AG10803 (cell line): Measurements from ENCODE around the gene DCLRE1A.

Source experiments
- DNase-seq: peaks from one replicate; pipeline ENCODE4 v3.0.0; 2010; ENCODE audit warnings: low read depth
- H3K4me3 ChIP-seq: 2 replicates; pipeline ENCODE4 v1.5.1; 2011; ENCODE audit warnings: mild to moderate bottlenecking, low read length, control low read depth
- TF ChIP-seq, protein P1 (sequence below): conservative IDR thresholded peaks from 2 replicates; pipeline ENCODE4 v1.5.1; 2011; ENCODE audit warnings: mild to moderate bottlenecking, low read length, control low read depth, inconsistent platforms

Gene DCLRE1A

DNA sequence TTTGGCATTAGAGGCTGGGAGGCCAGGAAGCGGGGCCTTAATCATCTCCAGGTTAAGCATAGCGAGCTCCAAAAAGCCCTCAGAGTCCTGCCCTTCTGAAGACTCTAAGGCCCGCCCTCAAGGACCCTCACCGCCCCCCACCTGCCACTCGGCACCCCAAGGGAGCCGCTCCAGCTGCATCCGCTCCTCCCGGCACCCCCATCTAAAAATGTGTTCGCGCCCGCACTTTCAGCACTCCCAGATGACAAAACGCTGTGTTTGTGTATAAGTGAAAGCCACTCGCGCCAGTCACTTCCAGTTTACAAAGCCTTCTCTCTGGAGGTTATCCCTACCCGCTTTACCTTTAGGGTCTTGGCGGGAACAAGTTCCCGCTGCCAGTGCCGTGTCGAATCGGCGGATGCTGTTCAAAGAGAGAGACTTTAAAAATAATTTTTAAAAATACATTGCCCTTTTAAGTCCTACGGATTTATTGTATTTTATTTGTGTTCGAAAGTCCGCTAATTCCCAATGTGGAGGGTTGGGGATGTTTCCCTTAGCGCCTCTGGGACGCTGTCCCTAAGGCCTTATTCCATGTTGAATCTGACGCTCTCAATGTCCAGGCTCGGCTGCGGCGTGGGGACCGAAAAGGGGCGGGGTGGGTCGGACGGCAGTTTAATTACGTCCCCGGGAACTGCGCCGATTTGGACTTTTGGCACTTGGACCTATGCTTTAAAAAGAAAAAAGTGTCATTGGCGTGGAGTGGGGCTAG, at the start of gene DCLRE1A, which contains the start of gene NHLRC2:
TSS of gene DCLRE1A (minus strand) at position 70 of the 748 bp plus-strand sequence. CDS start 900 bp downstream, outside the sequence.
TSS of gene NHLRC2 (plus strand) at position 649 of the 748 bp plus-strand sequence. CDS start 212 bp downstream, outside the sequence.
- peak within 1 kb of the TSS; percentile 84 for H3K4me3 ChIP-seq
- DNase-seq = peak; percentile 82
- TF ChIP-seq, protein P1, sequence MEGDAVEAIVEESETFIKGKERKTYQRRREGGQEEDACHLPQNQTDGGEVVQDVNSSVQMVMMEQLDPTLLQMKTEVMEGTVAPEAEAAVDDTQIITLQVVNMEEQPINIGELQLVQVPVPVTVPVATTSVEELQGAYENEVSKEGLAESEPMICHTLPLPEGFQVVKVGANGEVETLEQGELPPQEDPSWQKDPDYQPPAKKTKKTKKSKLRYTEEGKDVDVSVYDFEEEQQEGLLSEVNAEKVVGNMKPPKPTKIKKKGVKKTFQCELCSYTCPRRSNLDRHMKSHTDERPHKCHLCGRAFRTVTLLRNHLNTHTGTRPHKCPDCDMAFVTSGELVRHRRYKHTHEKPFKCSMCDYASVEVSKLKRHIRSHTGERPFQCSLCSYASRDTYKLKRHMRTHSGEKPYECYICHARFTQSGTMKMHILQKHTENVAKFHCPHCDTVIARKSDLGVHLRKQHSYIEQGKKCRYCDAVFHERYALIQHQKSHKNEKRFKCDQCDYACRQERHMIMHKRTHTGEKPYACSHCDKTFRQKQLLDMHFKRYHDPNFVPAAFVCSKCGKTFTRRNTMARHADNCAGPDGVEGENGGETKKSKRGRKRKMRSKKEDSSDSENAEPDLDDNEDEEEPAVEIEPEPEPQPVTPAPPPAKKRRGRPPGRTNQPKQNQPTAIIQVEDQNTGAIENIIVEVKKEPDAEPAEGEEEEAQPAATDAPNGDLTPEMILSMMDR = no peak

DNA sequence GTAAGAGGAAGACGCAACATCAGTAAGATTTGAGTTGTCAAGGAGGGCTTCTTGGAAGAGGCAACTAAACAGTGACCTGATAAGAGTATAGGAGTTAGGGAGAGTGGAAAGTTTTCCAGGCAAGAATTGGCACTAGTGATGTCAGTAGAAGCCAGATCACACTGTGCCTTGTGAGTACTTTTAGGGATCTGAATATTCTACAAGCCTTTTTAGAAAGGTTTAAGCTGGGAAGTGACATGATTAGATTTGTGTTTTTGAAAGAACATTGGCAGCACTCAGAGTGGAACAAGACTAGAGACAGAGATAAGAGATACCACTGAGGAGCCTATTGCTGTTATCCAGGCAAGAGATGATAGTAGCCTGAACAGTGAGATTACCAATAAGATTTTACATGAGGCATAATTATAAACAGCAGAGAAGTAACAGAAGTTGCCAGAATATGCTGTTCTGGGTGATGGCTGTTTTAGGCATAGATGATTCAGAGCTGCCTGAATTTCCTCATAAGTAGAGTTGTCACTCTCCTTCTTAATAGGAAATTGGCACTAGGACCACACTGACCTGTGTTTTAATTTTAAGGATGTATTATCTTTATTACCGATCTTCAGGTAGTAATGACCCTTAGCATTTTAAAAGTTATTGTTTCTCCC, 46.2 kb upstream of the DCLRE1A start:
- peak; percentile 30 for DNase-seq
- no peak overlapping the region for H3K4me3 ChIP-seq
- TF ChIP-seq, protein P1 = no peak

DNA sequence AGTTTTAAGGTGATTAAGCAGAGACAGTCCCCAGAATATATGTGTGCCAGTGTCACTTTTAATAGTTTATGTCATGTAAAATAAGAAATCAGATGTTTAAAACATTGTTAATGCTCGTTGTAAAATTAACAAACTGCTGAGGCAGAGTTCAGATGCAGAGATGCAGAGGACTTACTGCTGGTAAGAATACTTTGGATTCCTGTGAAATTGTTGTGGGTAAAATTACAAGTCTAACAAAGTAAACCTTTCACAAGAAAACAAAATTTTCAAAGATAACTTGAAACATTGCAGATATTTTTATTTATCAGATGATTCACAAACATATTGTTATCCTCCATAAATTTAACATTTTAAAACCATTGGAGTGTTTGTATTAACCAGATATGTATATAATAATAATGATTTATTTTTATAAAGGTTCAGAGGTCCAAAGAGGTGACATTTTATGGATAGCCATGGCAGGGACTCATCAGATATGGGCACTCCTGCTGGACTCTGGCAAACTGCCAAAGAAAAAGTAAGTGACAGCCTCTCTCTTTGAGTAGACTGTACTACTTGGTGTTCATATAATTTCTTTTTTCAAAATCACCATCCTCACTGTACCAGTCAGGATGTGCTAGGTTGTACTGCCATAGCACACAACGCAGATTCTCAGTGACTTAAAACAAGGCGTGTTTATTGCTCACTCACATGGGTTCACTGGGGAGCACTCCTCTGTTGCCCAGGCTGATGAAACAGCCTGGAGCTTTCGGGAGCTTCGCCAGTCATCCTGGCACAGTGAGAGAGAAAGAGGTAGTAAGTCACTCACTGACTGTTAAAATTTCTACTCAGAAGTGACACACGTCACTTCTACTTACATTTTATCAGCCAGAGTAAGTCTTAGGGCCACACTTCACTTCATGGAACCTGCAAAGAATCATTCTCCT, 44.1 kb upstream of the DCLRE1A start:
- no peak overlapping the region for H3K4me3 ChIP-seq
- DNase-seq = peak; percentile 31
- TF ChIP-seq, protein P1 = no peak

DNA sequence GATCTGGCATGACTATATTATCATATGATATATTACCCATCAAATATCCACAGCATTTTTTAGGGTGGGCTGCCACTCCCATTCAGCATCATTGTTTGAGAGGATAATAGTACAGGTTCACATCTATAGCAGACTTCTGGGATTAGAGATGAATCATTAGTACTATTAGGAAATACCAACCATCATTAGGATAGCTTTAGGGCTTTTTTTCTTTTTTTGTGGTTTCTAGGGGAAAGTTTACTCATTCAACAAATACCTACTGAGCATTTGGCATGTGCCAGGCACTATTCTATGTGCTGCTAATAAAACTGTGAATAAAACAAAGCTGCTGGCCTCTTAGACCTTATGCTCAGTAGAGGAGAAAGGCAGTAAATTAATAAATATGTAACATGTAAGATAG, 41.1 kb upstream of the DCLRE1A start:
- no peak overlapping the region for H3K4me3 ChIP-seq
- DNase-seq = peak; percentile 74
- TF ChIP-seq, protein P1 = no peak

DNA sequence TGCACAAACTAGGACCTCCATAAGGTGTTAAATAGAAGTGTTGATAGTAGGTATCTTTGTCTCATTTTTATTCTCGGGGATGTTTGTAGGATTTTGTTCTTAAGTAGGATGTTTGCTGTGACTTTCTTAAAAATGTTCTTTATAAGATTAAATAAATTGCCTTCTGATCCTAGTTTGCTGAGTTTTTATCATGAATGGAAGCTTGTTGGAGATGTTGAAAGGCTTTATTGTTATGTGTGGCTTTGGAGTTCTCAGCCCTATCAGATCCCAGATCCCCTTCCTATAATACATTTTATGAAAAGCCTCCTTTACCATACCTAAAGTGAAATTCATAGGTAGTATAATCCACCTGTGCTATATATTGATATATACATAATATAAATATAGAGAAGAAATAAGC, 40.7 kb upstream of the DCLRE1A start:
- no peak overlapping the region for H3K4me3 ChIP-seq
- DNase-seq = no peak
- TF ChIP-seq, protein P1 = no peak

DNA sequence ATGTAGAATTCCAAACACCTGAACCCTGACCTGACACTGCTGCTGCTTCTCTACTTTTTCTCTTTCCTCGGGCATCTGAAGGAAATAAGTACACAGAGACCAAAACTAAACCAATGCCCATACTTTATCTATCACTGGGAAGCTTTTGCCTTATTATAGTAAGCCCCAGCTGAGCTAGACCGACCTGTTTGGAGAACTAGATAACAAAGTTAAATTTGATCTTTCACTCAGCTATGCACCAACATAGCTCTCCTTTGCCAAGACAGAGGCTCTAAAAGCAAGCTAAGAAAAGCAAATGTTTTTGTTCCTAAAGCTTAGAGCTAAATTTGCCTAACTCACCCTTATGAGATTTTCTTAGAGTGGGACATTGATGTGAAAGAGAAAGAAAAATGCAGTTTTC, 39.7 kb upstream of the DCLRE1A start:
- no peak for DNase-seq
- TF ChIP-seq, protein P1 = no peak

More for the DNA sequence above, 39.7 kb upstream of the DCLRE1A start:
- H3K4me3 ChIP-seq = no peak overlapping the region
